Fibroblast of the aortic adventitia (primary cell): Measurements from ENCODE around the gene GDE1. TPM values are rescaled to one million over a fixed set of nuclear protein-coding genes. Genes with fewer than 3 reads are reported as not detected.
A peak's percentile ranks its signal among the peaks of the same experiment; 100 is the strongest.

Source experiments
- DNase-seq: peaks from one replicate; pipeline ENCODE4 v3.0.0-alpha.2; 2010; ENCODE audit warnings: low read depth
- H3K4me3 ChIP-seq: 2 replicates; pipeline ENCODE4 v1.5.1; 2011; ENCODE audit warnings: low read depth, mild to moderate bottlenecking, control low read depth, low read length, moderate library complexity
- total RNA-seq: library from RNA; depleted of rRNA; stranded (reverse); fragments of >200 nt; gene quantifications from 2 replicates; pipeline ENCODE4 v1.2.3, GENCODE V29; 2012; ENCODE audit warnings: low replicate concordance
- TF ChIP-seq, protein P1 (sequence below): IDR thresholded peaks from 2 replicates; pipeline ENCODE4 v1.5.1; 2011; ENCODE audit warnings: mild to moderate bottlenecking, low read length, control low read depth, inconsistent platforms; ENCODE audit not compliant: insufficient read depth

The GDE1 gene
- total RNA-seq = 34.3 and 59.9 TPM in 2 replicates

- peak; percentile 83 for DNase-seq
- TF ChIP-seq, protein P1, sequence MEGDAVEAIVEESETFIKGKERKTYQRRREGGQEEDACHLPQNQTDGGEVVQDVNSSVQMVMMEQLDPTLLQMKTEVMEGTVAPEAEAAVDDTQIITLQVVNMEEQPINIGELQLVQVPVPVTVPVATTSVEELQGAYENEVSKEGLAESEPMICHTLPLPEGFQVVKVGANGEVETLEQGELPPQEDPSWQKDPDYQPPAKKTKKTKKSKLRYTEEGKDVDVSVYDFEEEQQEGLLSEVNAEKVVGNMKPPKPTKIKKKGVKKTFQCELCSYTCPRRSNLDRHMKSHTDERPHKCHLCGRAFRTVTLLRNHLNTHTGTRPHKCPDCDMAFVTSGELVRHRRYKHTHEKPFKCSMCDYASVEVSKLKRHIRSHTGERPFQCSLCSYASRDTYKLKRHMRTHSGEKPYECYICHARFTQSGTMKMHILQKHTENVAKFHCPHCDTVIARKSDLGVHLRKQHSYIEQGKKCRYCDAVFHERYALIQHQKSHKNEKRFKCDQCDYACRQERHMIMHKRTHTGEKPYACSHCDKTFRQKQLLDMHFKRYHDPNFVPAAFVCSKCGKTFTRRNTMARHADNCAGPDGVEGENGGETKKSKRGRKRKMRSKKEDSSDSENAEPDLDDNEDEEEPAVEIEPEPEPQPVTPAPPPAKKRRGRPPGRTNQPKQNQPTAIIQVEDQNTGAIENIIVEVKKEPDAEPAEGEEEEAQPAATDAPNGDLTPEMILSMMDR = peak; percentile 46
- peak within 1 kb of the TSS; percentile 95 for H3K4me3 ChIP-seq
These were observed at the start of gene GDE1 for GRCh38 chr16:19521471-19522396. GDE1 (minus strand) TSS chr16:19522098; CDS start chr16:19521964, 134 bp downstream.

DNA sequence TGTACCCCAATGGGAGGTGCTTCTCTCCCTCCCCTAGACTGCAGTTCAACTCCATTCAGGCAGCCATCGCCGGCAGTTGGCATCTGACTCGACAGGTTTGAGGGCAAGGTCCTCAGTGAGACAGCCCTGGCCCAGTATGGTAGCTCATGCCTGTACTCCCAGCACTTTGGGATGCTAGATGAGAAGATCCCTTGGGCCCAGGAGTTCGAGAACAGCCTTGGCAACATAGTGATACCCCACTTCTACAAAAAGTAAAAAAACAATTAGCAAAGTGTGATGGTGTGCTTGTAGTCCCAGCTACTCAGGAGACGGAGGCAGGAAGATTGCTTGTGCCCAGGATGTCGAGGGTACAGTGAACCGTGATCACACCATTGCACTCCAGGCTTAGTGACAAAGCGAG is 45.7 kb upstream of the GDE1 start:
- no peak overlapping the region for H3K4me3 ChIP-seq
- TF ChIP-seq, protein P1 = no peak
- DNase-seq = no peak

DNA sequence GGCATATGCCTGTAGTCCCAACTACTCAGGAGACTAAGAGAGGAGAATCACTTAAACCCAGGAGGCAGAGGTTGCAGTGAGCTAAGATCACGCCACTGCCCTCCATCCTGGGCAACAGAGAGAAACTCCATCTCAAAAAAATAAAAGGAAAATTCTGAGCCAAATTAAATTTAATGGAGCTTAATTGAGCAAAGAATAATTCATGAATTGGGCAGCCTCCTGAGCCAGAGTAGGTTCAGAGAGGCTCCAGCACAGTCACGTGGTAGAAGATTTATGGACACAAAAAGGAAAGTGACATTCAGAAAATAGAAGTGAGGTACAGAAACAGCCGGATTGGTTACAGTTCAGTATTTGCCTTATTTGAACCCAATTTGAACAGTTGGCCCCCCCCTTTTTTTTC is 44.5 kb upstream of the GDE1 start:
- H3K4me3 ChIP-seq = no peak overlapping the region
- TF ChIP-seq, protein P1 = no peak
- no peak for DNase-seq

DNA sequence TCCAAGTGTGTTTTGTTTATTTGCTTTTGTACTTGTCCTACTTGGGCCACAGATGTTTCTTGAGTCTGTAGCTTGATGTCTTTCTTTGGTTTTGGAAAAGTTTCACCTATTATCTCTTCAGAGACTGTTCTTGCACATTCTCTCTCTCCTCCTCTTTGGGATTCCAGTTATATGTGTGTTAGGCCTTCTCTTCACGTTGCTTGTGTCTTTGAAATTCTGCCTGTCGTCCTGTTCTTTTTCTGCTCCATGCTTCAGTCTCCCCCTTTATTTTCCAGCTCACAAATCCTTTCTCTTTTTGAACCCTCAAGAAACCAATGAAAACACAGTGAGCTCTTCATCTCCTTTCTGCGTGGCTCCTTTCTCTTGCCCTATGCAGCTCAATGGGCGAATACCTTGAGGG is 41.5 kb upstream of the GDE1 start:
- DNase-seq = no peak
- TF ChIP-seq, protein P1 = no peak
- H3K4me3 ChIP-seq = no peak overlapping the region

DNA sequence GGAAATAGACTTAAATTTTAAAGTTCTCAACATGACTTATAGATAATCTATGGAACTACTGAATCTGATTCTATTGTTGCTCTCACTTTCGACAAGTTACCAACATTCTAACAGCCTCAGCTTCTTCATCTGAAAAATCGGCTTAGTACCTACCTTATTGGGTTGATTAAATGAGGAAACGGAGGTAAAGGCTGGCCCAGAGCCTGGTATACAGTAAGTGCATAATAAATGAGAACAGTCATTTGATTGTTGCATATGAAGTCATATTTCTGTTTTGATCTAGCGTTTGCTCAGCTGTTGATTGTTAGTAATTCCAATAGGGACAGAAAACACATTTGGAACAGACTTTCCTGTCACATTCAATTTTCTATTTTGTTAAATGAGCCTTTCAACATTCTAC is 38.2 kb upstream of the GDE1 start:
- no peak for DNase-seq
- TF ChIP-seq, protein P1 = no peak
- H3K4me3 ChIP-seq = no peak overlapping the region

GRCh38 chr16:19559242-19559910 is 37.5 kb upstream of the GDE1 start:
- TF ChIP-seq, protein P1 = peak; percentile 51
- peak; percentile 88 for DNase-seq
- no peak overlapping the region for H3K4me3 ChIP-seq
